ENCODE measurements around the gene RABGAP1L. TPM values are rescaled to one million over a fixed set of nuclear protein-coding genes. Genes with fewer than 3 reads are reported as not detected.

The RABGAP1L gene
- total RNA-seq, 1 experiment from 2014 or later = 57.4 TPM

GRCh38 chr1:174398246-174398645 is 238.9 kb downstream of the RABGAP1L start:
- Histone ChIP-seq H4K20me1 (ENCODE audit: insufficient read depth) (no peaks in the 10 kb centered on the region), H3K27ac (no peak overlapping the region), H3F3A (ENCODE audit: insufficient read depth, low read depth) (no peaks in the 10 kb centered on the region), H3K36me3 (ENCODE audit: low read depth) (no peaks in the 10 kb centered on the region), H3K79me2 (ENCODE audit: low read depth) (no peaks in the 10 kb centered on the region), H3K9me2 (ENCODE audit: insufficient read depth) (no peaks in the 10 kb centered on the region), H2AFZ (no peak overlapping the region), H3K9me3 (ENCODE audit: insufficient read depth, low read depth) (no peaks in the 10 kb centered on the region), H3K4me2 (no peak overlapping the region), H3K4me1 (replicated peaks; ENCODE audit: insufficient read depth) (no peaks in the 10 kb centered on the region), H3K4me3 (no peak overlapping the region), H3K27me3 (ENCODE audit: insufficient read depth, low read depth) (no peaks in the 10 kb centered on the region)
- no peak for DNase-seq
- no peak for TF ChIP-seq CTCF (conservative IDR thresholded peaks at IDR 0.05)
- no peak for TF ChIP-seq EZH2 (IDR thresholded peaks at IDR 0.05; ENCODE audit: low read depth)
- ChIA-PET POLR2A (ENCODE audit: unreplicated experiment) (no interaction called here), CTCF (no interaction called here)
- intact Hi-C loops (cut with micrococcal nuclease; ENCODE audit: unreplicated experiment) = no loop called here
- BruUV-seq (replicated peaks) = no TSS peak

GRCh38 chr1:174399211-174399610 is 239.9 kb downstream of the RABGAP1L start:
- POLR2A ChIA-PET (ENCODE audit: unreplicated experiment) = no interaction called here
- no peaks in the 10 kb centered on the region for H3K36me3 ChIP-seq (ENCODE audit: low read depth)
- H3K79me2 ChIP-seq (ENCODE audit: low read depth) = no peaks in the 10 kb centered on the region
- no peak overlapping the region for H3K4me2 ChIP-seq
- no peak for DNase-seq
- no peak overlapping the region for H2AFZ ChIP-seq
- CTCF ChIA-PET = no interaction called here
- no peak overlapping the region for H3K4me3 ChIP-seq
- H3F3A ChIP-seq (ENCODE audit: insufficient read depth, low read depth) = no peaks in the 10 kb centered on the region
- H3K9me2 ChIP-seq (ENCODE audit: insufficient read depth) = no peaks in the 10 kb centered on the region
- no peaks in the 10 kb centered on the region for H3K9me3 ChIP-seq (ENCODE audit: insufficient read depth, low read depth)
- intact Hi-C loops (cut with micrococcal nuclease; ENCODE audit: unreplicated experiment) = no loop called here
- TF ChIP-seq CTCF (conservative IDR thresholded peaks at IDR 0.05) (no peak), EZH2 (IDR thresholded peaks at IDR 0.05; ENCODE audit: low read depth) (no peak)
- no peaks in the 10 kb centered on the region for H3K4me1 ChIP-seq (replicated peaks; ENCODE audit: insufficient read depth)
- no peaks in the 10 kb centered on the region for H3K27me3 ChIP-seq (ENCODE audit: insufficient read depth, low read depth)
- no peaks in the 10 kb centered on the region for H4K20me1 ChIP-seq (ENCODE audit: insufficient read depth)
- no TSS peak for BruUV-seq (replicated peaks)
- no peak overlapping the region for H3K27ac ChIP-seq

- Histone ChIP-seq H3K4me2 (no peak overlapping the region), H4K20me1 (ENCODE audit: insufficient read depth) (no peaks in the 10 kb centered on the region), H3K4me1 (replicated peaks; ENCODE audit: insufficient read depth) (no peaks in the 10 kb centered on the region), H3K9me2 (ENCODE audit: insufficient read depth) (no peaks in the 10 kb centered on the region), H3K27ac (no peak overlapping the region), H3K27me3 (ENCODE audit: insufficient read depth, low read depth) (no peaks in the 10 kb centered on the region), H3F3A (ENCODE audit: insufficient read depth, low read depth) (no peaks in the 10 kb centered on the region), H2AFZ (no peak overlapping the region), H3K79me2 (ENCODE audit: low read depth) (no peaks in the 10 kb centered on the region), H3K4me3 (no peak overlapping the region), H3K36me3 (ENCODE audit: low read depth) (no peaks in the 10 kb centered on the region), H3K9me3 (ENCODE audit: insufficient read depth, low read depth) (no peaks in the 10 kb centered on the region)
- no TSS peak for BruUV-seq (replicated peaks)
- TF ChIP-seq EZH2 (IDR thresholded peaks at IDR 0.05; ENCODE audit: low read depth) = no peak
- no peak for TF ChIP-seq CTCF (conservative IDR thresholded peaks at IDR 0.05)
- intact Hi-C loops (cut with micrococcal nuclease; ENCODE audit: unreplicated experiment) = no loop called here
- CTCF ChIA-PET = no interaction called here
- POLR2A ChIA-PET (ENCODE audit: unreplicated experiment) = no interaction called here
- no peak for DNase-seq
Observed at GRCh38 chr1:174401075-174401474, 241.8 kb downstream of the RABGAP1L start.
